Liver (tissue), 3 donors: ENCODE data around the gene CYBB.

Experiments
- EGR1 ChIP-seq, 2 donors: IDR thresholded peaks; 2 replicates each; pipeline ENCODE4 v1.6.1; 2016 to 2018; ENCODE audit warnings: antibody characterized with exemption in 2 of 2, low read depth in 2 of 2
- GABPA ChIP-seq, 2 donors: IDR thresholded peaks in 1 of 2; conservative IDR thresholded peaks in 1 of 2; 2 replicates each; pipeline ENCODE4 v1.6.1; 2016; ENCODE audit warnings: antibody characterized with exemption in 2 of 2, mild to moderate bottlenecking in 1 of 2, moderate library complexity in 1 of 2
- HNF4A ChIP-seq, 2 donors: conservative IDR thresholded peaks; 2 replicates each; pipeline ENCODE4 v1.6.1; 2016; ENCODE audit warnings: antibody characterized with exemption in 2 of 2, mild to moderate bottlenecking in 2 of 2
- RAD21 ChIP-seq, 2 donors: IDR thresholded peaks; 2 replicates each; pipeline ENCODE4 v1.6.1; 2016; ENCODE audit warnings: antibody characterized with exemption in 2 of 2, mild to moderate bottlenecking in 2 of 2
- REST ChIP-seq: IDR thresholded peaks from 2 replicates; pipeline ENCODE4 v1.6.1; 2016; ENCODE audit warnings: antibody characterized with exemption, mild to moderate bottlenecking
- RXRA ChIP-seq, 2 donors: IDR thresholded peaks; 2 replicates each; pipeline ENCODE4 v1.6.1; 2017 to 2018; ENCODE audit warnings: antibody characterized with exemption in 2 of 2, mild to moderate bottlenecking in 1 of 2
- SP1 ChIP-seq: IDR thresholded peaks from 2 replicates; pipeline ENCODE4 v1.6.1; 2018; ENCODE audit warnings: antibody characterized with exemption, mild to moderate bottlenecking
- TAF1 ChIP-seq: conservative IDR thresholded peaks from 2 replicates; pipeline ENCODE4 v1.6.1; 2016; ENCODE audit warnings: antibody characterized with exemption, mild to moderate bottlenecking
- YY1 ChIP-seq: IDR thresholded peaks from 2 replicates; pipeline ENCODE4 v1.6.1; 2016; ENCODE audit warnings: antibody characterized with exemption, mild to moderate bottlenecking
- TF ChIP-seq, protein P1 (sequence below): fragments of 150-350 bp; IDR thresholded peaks from 2 replicates; pipeline ENCODE4 v1.5.1; 2017; ENCODE audit warnings: improper control_type of control experiment, low read depth, low read length; ENCODE audit not compliant: missing input control
- TF ChIP-seq, protein P2 (sequence below): IDR thresholded peaks from 2 replicates; pipeline ENCODE4 v1.6.1; 2016; ENCODE audit warnings: antibody characterized with exemption
- donor health status: healthy.
- donor health status: healthy.

- TF ChIP-seq, protein P1, sequence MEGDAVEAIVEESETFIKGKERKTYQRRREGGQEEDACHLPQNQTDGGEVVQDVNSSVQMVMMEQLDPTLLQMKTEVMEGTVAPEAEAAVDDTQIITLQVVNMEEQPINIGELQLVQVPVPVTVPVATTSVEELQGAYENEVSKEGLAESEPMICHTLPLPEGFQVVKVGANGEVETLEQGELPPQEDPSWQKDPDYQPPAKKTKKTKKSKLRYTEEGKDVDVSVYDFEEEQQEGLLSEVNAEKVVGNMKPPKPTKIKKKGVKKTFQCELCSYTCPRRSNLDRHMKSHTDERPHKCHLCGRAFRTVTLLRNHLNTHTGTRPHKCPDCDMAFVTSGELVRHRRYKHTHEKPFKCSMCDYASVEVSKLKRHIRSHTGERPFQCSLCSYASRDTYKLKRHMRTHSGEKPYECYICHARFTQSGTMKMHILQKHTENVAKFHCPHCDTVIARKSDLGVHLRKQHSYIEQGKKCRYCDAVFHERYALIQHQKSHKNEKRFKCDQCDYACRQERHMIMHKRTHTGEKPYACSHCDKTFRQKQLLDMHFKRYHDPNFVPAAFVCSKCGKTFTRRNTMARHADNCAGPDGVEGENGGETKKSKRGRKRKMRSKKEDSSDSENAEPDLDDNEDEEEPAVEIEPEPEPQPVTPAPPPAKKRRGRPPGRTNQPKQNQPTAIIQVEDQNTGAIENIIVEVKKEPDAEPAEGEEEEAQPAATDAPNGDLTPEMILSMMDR, result no peak
- TF ChIP-seq EGR1 (IDR thresholded peaks at IDR 0.05; ENCODE audit: low read depth in 2 of 2), result no peak
- TF ChIP-seq SP1, result no peak
- TF ChIP-seq TAF1, result no peak
- no peak for TF ChIP-seq RAD21 (IDR thresholded peaks at IDR 0.05)
- TF ChIP-seq YY1, result no peak
- TF ChIP-seq, protein P2, sequence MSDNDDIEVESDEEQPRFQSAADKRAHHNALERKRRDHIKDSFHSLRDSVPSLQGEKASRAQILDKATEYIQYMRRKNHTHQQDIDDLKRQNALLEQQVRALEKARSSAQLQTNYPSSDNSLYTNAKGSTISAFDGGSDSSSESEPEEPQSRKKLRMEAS, result no peak
- TF ChIP-seq GABPA (IDR thresholded peaks at IDR 0.05 in 1 of 2, conservative IDR thresholded peaks at IDR 0.05 in 1 of 2), result no peak
- no peak for TF ChIP-seq REST
- TF ChIP-seq HNF4A (conservative IDR thresholded peaks at IDR 0.05), result no peak
- TF ChIP-seq RXRA (IDR thresholded peaks at IDR 0.05), result no peak
Observed at GRCh38 chrX:37754516-37754915, 25.3 kb upstream of the CYBB start.
